Prostate gland (tissue), 2 donors: ENCODE data around the gene TMEM176A. TPM values are rescaled to one million over a fixed set of nuclear protein-coding genes. Genes with fewer than 3 reads are reported as not detected.

Experiments
- DNase-seq: peaks from one replicate; pipeline ENCODE4 v3.0.0-alpha.2; 2019; ENCODE audit warnings: low spot score
- H3K27ac ChIP-seq, 2 donors: fragments of 200-600 bp; sonication (generic); 2 replicates each; pipeline ENCODE4 v1.5.1; 2017 to 2019
- H3K27me3 ChIP-seq: fragments of 200-600 bp; sonication (generic); replicated peaks from 2 replicates; pipeline ENCODE4 v1.5.1; 2019; ENCODE audit not compliant: insufficient read depth
- H3K36me3 ChIP-seq, 2 donors: fragments of 200-600 bp; sonication (generic); 1 replicate in 1 of 2; 2 replicates in 1 of 2; pipeline versions ENCODE4 v1.5.1 to v1.8.1; 2017 to 2019
- H3K4me1 ChIP-seq: fragments of 200-600 bp; sonication (generic); replicated peaks from 2 replicates; pipeline ENCODE4 v1.5.1; 2019
- H3K4me3 ChIP-seq, 2 donors: fragments of 200-600 bp; sonication (generic); 2 replicates each; pipeline ENCODE4 v1.5.1; 2017 to 2019
- H3K9me3 ChIP-seq: fragments of 200-600 bp; sonication (generic); 2 replicates; pipeline ENCODE4 v1.5.1; 2017
- CTCF ChIP-seq, 4 experiments: fragments of 200-600 bp in 2 of 4; fragments of 450-650 bp in 2 of 4; sonication (generic) in 2 of 4; IDR thresholded peaks; 1 replicate in 3 of 4; 2 replicates in 1 of 4; pipeline ENCODE4 v1.5.1; 2016 to 2019; ENCODE audit warnings: antibody characterized with exemption in 4 of 4, mild to moderate bottlenecking in 2 of 4, moderate library complexity in 2 of 4
- POLR2A ChIP-seq: fragments of 450-650 bp; IDR thresholded peaks from one replicate; pipeline ENCODE4 v1.6.1; 2016; ENCODE audit warnings: antibody characterized with exemption, mild to moderate bottlenecking
- POLR2AphosphoS5 ChIP-seq: sonication (generic); formaldehyde crosslinking; IDR thresholded peaks from one replicate; pipeline ENCODE4 v1.6.1; 2017; ENCODE audit warnings: antibody characterized with exemption
- WGBS: methylation state at CpG from one replicate; pipeline ENCODE4 v1.1.5; 2018; 5-methylcytosine and 5-hydroxymethylcytosine counted together
- intact Hi-C: fragments of 100-400 bp; cut with DNase I; formaldehyde crosslinking; loops from one replicate; pipeline ENCODE4 v1.14.2; 2022
- total RNA-seq, 2 donors: library from RNA; depleted of rRNA; stranded (reverse); fragments of >200 nt; gene quantifications; one replicate each; pipeline ENCODE4 v1.1.0, GENCODE V29; 2016

The TMEM176A gene
- total RNA-seq, 2 donors from 2014 or later = 3.8 to 6.9 TPM

- no peak overlapping the region for H3K4me3 ChIP-seq
- no peak for DNase-seq
- no peaks in the 10 kb centered on the region for H3K36me3 ChIP-seq
- WGBS = 54% methylated on average over 5 of the region's 5 CpGs
- TF ChIP-seq CTCF (IDR thresholded peaks at IDR 0.05) (no peak), POLR2A (no peak), POLR2AphosphoS5 (no peak)
- no peak overlapping the region for H3K27ac ChIP-seq
- no peaks in the 10 kb centered on the region for H3K27me3 ChIP-seq
- no peaks in the 10 kb centered on the region for H3K4me1 ChIP-seq
- intact Hi-C loops = no loop called here
- H3K9me3 ChIP-seq = no peaks in the 10 kb centered on the region
Measured at GRCh38 chr7:150820148-150820547, 19.6 kb downstream of the TMEM176A start.

DNA sequence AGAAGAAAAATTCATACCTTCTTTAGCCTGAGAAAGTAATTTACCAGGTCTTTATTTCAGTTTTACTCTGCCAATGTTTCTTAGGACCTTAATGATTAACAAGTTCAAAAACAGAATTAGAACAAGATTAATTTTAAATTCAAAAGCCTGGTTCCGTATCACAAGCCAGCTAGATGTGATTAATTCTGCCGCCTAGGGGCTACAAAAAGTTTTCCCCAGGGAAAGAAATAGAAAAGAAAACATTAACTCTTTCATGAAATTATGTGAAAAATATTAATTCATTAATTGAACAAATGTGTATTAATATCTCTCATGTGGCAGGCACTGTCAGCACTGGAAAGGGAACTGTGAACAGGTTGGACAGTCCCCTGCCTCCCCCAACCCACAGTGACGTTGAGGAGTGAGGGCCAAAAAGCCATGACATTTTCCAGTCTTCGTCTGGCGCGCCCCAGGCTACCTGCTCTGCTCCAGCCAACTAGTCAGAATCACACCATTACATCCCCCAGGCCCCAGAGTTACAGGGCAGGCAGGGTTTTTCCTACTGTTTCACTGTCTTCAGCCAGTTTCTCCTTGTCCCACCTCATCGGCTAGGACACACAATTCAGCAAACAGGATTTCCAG, 20.1 kb downstream of the TMEM176A start:
- no peaks in the 10 kb centered on the region for H3K27me3 ChIP-seq
- no peak for DNase-seq
- H3K4me1 ChIP-seq = no peaks in the 10 kb centered on the region
- H3K9me3 ChIP-seq = no peaks in the 10 kb centered on the region
- no peak for TF ChIP-seq POLR2AphosphoS5
- no peak for TF ChIP-seq POLR2A
- no peak for TF ChIP-seq CTCF (IDR thresholded peaks at IDR 0.05)
- H3K4me3 ChIP-seq = no peak overlapping the region
- no peak overlapping the region for H3K27ac ChIP-seq
- intact Hi-C loops = no loop called here
- no peaks in the 10 kb centered on the region for H3K36me3 ChIP-seq
- 80% methylated on average over 7 of the region's 7 CpGs for WGBS

GRCh38 chr7:150823043-150823442, 22.5 kb downstream of the TMEM176A start:
- no peaks in the 10 kb centered on the region for H3K9me3 ChIP-seq
- 89% methylated on average over 8 of the region's 8 CpGs for WGBS
- no peak for DNase-seq
- no peak overlapping the region for H3K27ac ChIP-seq
- H3K27me3 ChIP-seq = no peaks in the 10 kb centered on the region
- no peaks in the 10 kb centered on the region for H3K4me1 ChIP-seq
- intact Hi-C loops = no loop called here
- TF ChIP-seq POLR2A (no peak), POLR2AphosphoS5 (no peak), CTCF (IDR thresholded peaks at IDR 0.05) (no peak)
- no peaks in the 10 kb centered on the region for H3K36me3 ChIP-seq
- H3K4me3 ChIP-seq = no peak overlapping the region

- H3K27ac ChIP-seq = no peak overlapping the region
- no peaks in the 10 kb centered on the region for H3K27me3 ChIP-seq
- no peaks in the 10 kb centered on the region for H3K36me3 ChIP-seq
- no peak for DNase-seq
- intact Hi-C loops = no loop called here
- no peak overlapping the region for H3K4me3 ChIP-seq
- no peaks in the 10 kb centered on the region for H3K9me3 ChIP-seq
- 82% methylated on average over 10 of the region's 10 CpGs for WGBS
- no peaks in the 10 kb centered on the region for H3K4me1 ChIP-seq
- no peak for TF ChIP-seq CTCF (IDR thresholded peaks at IDR 0.05)
- TF ChIP-seq POLR2A = no peak
- TF ChIP-seq POLR2AphosphoS5 = no peak
Measured at GRCh38 chr7:150823484-150824126, 23.0 kb downstream of the TMEM176A start.
